ENCODE results near the gene KCNN1. TPM values are rescaled to one million over a fixed set of nuclear protein-coding genes. Genes with fewer than 3 reads are reported as not detected.

KCNN1 gene
- total and polyA plus RNA-seq, 2 of the 13 experiments (the other 11 are each of a cell fraction or from before 2014, with no cell fraction given) = 0.04 TPM; not detected in 1

- TF ChIP-seq ZFP91 (CRISPR knock-in tag; IDR thresholded peaks at IDR 0.05; ENCODE audit: borderline replicate concordance) (no peak), NONO (IDR thresholded peaks at IDR 0.05) (no peak), NONO (CRISPR knock-in tag; conservative IDR thresholded peaks at IDR 0.05) (no peak), ZNF691 (CRISPR knock-in tag; IDR thresholded peaks at IDR 0.05; ENCODE audit: borderline replicate concordance, low read depth) (0 out of 2 replicates have a peak, but pooled peaks have one; percentile 40), MYC (CRISPR knock-in tag; IDR thresholded peaks at IDR 0.05; ENCODE audit: borderline replicate concordance) (peak; percentile 77), PHF5A (CRISPR knock-in tag; IDR thresholded peaks at IDR 0.05; ENCODE audit: low read depth, unreplicated experiment) (no peak), SETDB1 (CRISPR knock-in tag; IDR thresholded peaks at IDR 0.05; ENCODE audit: borderline replicate concordance) (no peak), ZNF788 (CRISPR knock-in tag; IDR thresholded peaks at IDR 0.05; ENCODE audit: borderline replicate concordance) (no peak; the same call in 1 of the 2 replicates), ZNF781 (CRISPR knock-in tag; IDR thresholded peaks at IDR 0.05; ENCODE audit: borderline replicate concordance, not compliant biosample characterization) (no peak), ZNF670 (CRISPR knock-in tag; IDR thresholded peaks at IDR 0.05; ENCODE audit: borderline replicate concordance) (no peak), CEBPG (CRISPR knock-in tag; IDR thresholded peaks at IDR 0.05) (no peak), SP5 (CRISPR knock-in tag; IDR thresholded peaks at IDR 0.05; ENCODE audit: borderline replicate concordance, low read depth) (0 out of 2 replicates have a peak, but pooled peaks have one; percentile 43), ZNF720 (CRISPR knock-in tag; IDR thresholded peaks at IDR 0.05) (no peak), SAP130 (CRISPR knock-in tag; IDR thresholded peaks at IDR 0.05; ENCODE audit: low read depth) (peak; percentile 86), JDP2 (CRISPR knock-in tag; IDR thresholded peaks at IDR 0.05; ENCODE audit: borderline replicate concordance) (no peak), ZNF362 (CRISPR knock-in tag; IDR thresholded peaks at IDR 0.05; ENCODE audit: borderline replicate concordance) (no peak), ETV6 (CRISPR knock-in tag; conservative IDR thresholded peaks at IDR 0.05) (peak; percentile 83), ZNF549 (CRISPR knock-in tag; IDR thresholded peaks at IDR 0.05) (no peak), ZNF224 (CRISPR knock-in tag; IDR thresholded peaks at IDR 0.05) (no peak), NCOR1 (IDR thresholded peaks at IDR 0.05; ENCODE audit: borderline replicate concordance, low read length) (no peak), ZNF34 (CRISPR knock-in tag; IDR thresholded peaks at IDR 0.05; ENCODE audit: borderline replicate concordance) (no peak), GABPB1 (CRISPR knock-in tag; IDR thresholded peaks at IDR 0.05) (peak; percentile 85; the same call in 1 of the 2 replicates)
- TF ChIP-seq, protein P1, sequence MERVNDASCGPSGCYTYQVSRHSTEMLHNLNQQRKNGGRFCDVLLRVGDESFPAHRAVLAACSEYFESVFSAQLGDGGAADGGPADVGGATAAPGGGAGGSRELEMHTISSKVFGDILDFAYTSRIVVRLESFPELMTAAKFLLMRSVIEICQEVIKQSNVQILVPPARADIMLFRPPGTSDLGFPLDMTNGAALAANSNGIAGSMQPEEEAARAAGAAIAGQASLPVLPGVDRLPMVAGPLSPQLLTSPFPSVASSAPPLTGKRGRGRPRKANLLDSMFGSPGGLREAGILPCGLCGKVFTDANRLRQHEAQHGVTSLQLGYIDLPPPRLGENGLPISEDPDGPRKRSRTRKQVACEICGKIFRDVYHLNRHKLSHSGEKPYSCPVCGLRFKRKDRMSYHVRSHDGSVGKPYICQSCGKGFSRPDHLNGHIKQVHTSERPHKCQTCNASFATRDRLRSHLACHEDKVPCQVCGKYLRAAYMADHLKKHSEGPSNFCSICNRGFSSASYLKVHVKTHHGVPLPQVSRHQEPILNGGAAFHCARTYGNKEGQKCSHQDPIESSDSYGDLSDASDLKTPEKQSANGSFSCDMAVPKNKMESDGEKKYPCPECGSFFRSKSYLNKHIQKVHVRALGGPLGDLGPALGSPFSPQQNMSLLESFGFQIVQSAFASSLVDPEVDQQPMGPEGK (CRISPR knock-in tag; IDR thresholded peaks at IDR 0.05) = peak; percentile 68
Observed at GRCh38 chr19:18000915-18001776, 34.2 kb downstream of the KCNN1 start (continued).
